A549 (cell line): ENCODE measurements around the gene GPR160. TPM values are rescaled to one million over a fixed set of nuclear protein-coding genes. Genes with fewer than 3 reads are reported as not detected.

ENCODE experiments used
- ATAC-seq, 2 experiments: fragments of 200-7000 bp in 1 of 2; fragments of >200 bp in 1 of 2; cut with Nextera tagmentation in 1 of 2; cut with Tn5 transposase in 1 of 2; 3 replicates each; pipeline versions ENCODE4 v1.8.0 to v1.9.1; 2018 to 2020; ENCODE audit warnings: mild to moderate bottlenecking in 1 of 2, moderate library complexity in 1 of 2
- CTCF ChIA-PET: fragments of 300-600 bp; sonication (Branson Sonifier 250); formaldehyde crosslinking; extraction: SDS; loops from one replicate; lab custom pipeline; 2021; ENCODE audit warnings: antibody characterized with exemption, inconsistent platforms; lab: Yijun Ruan, JAX
- POLR2A ChIA-PET: fragments of 350-600 bp; formaldehyde crosslinking; extraction: SDS; loops from one replicate; lab custom pipeline; 2021; ENCODE audit warnings: antibody characterized with exemption, inconsistent platforms; lab: Yijun Ruan, JAX
- DNase-seq, 2 experiments: peaks; one replicate each; pipeline versions ENCODE4 v3.0.0 to v3.0.0-alpha.2; 2011 to 2016; ENCODE audit warnings: low read depth in 1 of 2, low spot score in 1 of 2
- FAIRE-seq: peaks from 2 replicates; lab custom pipeline; 2011; peaks lifted over from hg19 to GRCh38; lab: Jason Lieb, UNC
- H3K27ac ChIP-seq, 2 experiments: fragments of >200 bp; sonication (Bioruptor Twin); formaldehyde crosslinking; 3 replicates each; pipeline ENCODE4 v1.5.1; 2016 to 2017
- H3K4me1 ChIP-seq: fragments of >200 bp; sonication (Bioruptor Twin); formaldehyde crosslinking; 3 replicates; pipeline ENCODE4 v1.6.1; 2016
- H3K4me2 ChIP-seq: fragments of >200 bp; sonication (Bioruptor Twin); formaldehyde crosslinking; 3 replicates; pipeline ENCODE4 v1.6.1; 2016
- H3K4me3 ChIP-seq: fragments of >200 bp; sonication (Bioruptor Twin); formaldehyde crosslinking; 3 replicates; pipeline ENCODE4 v1.5.1; 2016
- H3K9me3 ChIP-seq: fragments of >200 bp; sonication (Bioruptor Twin); formaldehyde crosslinking; 3 replicates; pipeline ENCODE4 v1.6.1; 2016
- BHLHE40 ChIP-seq: IDR thresholded peaks from 2 replicates; pipeline ENCODE4 v1.6.1; 2012; ENCODE audit warnings: low read depth, low read length, inconsistent platforms
- CBX2 ChIP-seq: fragments of 200-600 bp; sonication (generic); IDR thresholded peaks from 2 replicates; pipeline ENCODE4 v1.6.1; 2016; ENCODE audit warnings: low read depth, mild to moderate bottlenecking, borderline replicate concordance
- CBX8 ChIP-seq: fragments of 200-600 bp; sonication (generic); IDR thresholded peaks from 2 replicates; pipeline ENCODE4 v1.6.1; 2016
- CTCF ChIP-seq: fragments of >200 bp; sonication (Bioruptor Twin); formaldehyde crosslinking; IDR thresholded peaks from 3 replicates; pipeline ENCODE4 v1.5.1; 2016
- E2F6 ChIP-seq: IDR thresholded peaks from 2 replicates; pipeline ENCODE4 v1.6.1; 2012; ENCODE audit warnings: low read depth, borderline replicate concordance
- ELK1 ChIP-seq: fragments of 150-350 bp; IDR thresholded peaks from 2 replicates; pipeline ENCODE4 v1.6.1; 2014; ENCODE audit warnings: low read depth, mild to moderate bottlenecking, low read length
- FOSL2 ChIP-seq, 2 experiments: fragments of 450-650 bp in 1 of 2; fragments of >200 bp in 1 of 2; sonication (Bioruptor Twin) in 1 of 2; formaldehyde crosslinking; IDR thresholded peaks; 2 replicates each; pipeline versions ENCODE4 v1.5.0 to v1.6.1; 2016 to 2020; ENCODE audit warnings: mild to moderate bottlenecking in 1 of 2, moderate library complexity in 1 of 2
- GATA3 ChIP-seq: IDR thresholded peaks from 2 replicates; pipeline ENCODE4 v1.6.1; 2012; ENCODE audit warnings: borderline replicate concordance
- HES2 ChIP-seq: fragments of >200 bp; sonication (Bioruptor Twin); formaldehyde crosslinking; IDR thresholded peaks from 2 replicates; pipeline ENCODE4 v1.6.1; 2016
- HMGXB4 ChIP-seq: fragments of 250-450 bp; sonication (Bioruptor Pico); IDR thresholded peaks from 2 replicates; pipeline ENCODE4 v1.5.0; 2021; ENCODE audit warnings: mild to moderate bottlenecking, moderate library complexity, borderline replicate concordance
- HOXA7 ChIP-seq: fragments of 250-450 bp; sonication (Bioruptor Pico); IDR thresholded peaks from 2 replicates; pipeline ENCODE4 v1.5.0; 2020; ENCODE audit warnings: mild to moderate bottlenecking, moderate library complexity
- JUN ChIP-seq, 2 experiments: fragments of >200 bp; sonication (Bioruptor Twin); formaldehyde crosslinking; IDR thresholded peaks; 2 replicates in 1 of 2; 3 replicates in 1 of 2; pipeline ENCODE4 v1.6.1; 2016 to 2017
- MAFK ChIP-seq: fragments of 450-650 bp; IDR thresholded peaks from 2 replicates; pipeline ENCODE4 v1.6.1; 2014; ENCODE audit not compliant: partially characterized antibody
- MAZ ChIP-seq: fragments of 150-350 bp; IDR thresholded peaks from 2 replicates; pipeline ENCODE4 v1.6.1; 2014; ENCODE audit warnings: antibody characterized with exemption, low read depth, low read length, borderline replicate concordance
- MYC ChIP-seq: IDR thresholded peaks from 2 replicates; pipeline ENCODE4 v1.6.1; 2012; ENCODE audit warnings: mild to moderate bottlenecking, inconsistent platforms, low read length, improper control_type of control experiment, borderline replicate concordance
- PBX3 ChIP-seq: IDR thresholded peaks from 2 replicates; pipeline ENCODE4 v1.6.1; 2012
- POLR2AphosphoS2 ChIP-seq: conservative IDR thresholded peaks from 2 replicates; pipeline ENCODE4 v1.6.1; 2012; ENCODE audit warnings: low read length, improper control_type of control experiment, inconsistent platforms
- RARB ChIP-seq: fragments of 250-450 bp; sonication (Bioruptor Pico); IDR thresholded peaks from 2 replicates; pipeline ENCODE4 v1.8.0; 2021; ENCODE audit warnings: mild to moderate bottlenecking, moderate library complexity
- RCOR1 ChIP-seq: fragments of 150-350 bp; IDR thresholded peaks from 2 replicates; pipeline ENCODE4 v1.6.1; 2014; ENCODE audit warnings: antibody characterized with exemption, low read length, low read depth
- SREBF2 ChIP-seq: fragments of 450-650 bp; IDR thresholded peaks from 2 replicates; pipeline ENCODE4 v1.6.1; 2014; ENCODE audit warnings: mild to moderate bottlenecking, moderate library complexity
- TFCP2L1 ChIP-seq: fragments of 250-450 bp; sonication (Bioruptor Pico); IDR thresholded peaks from 2 replicates; pipeline ENCODE4 v1.5.0; 2021; ENCODE audit warnings: mild to moderate bottlenecking
- ZC3H11A ChIP-seq: fragments of 450-650 bp; IDR thresholded peaks from 2 replicates; pipeline ENCODE4 v1.6.1; 2014; ENCODE audit warnings: antibody characterized with exemption, mild to moderate bottlenecking
- ZNF302 ChIP-seq: fragments of 250-450 bp; sonication (Bioruptor Pico); IDR thresholded peaks from 2 replicates; pipeline ENCODE4 v1.9.0; 2021; ENCODE audit warnings: inconsistent platforms, mild to moderate bottlenecking, moderate library complexity
- ZSCAN20 ChIP-seq: fragments of 250-450 bp; sonication (Bioruptor Pico); IDR thresholded peaks from 2 replicates; pipeline ENCODE4 v1.8.0; 2022; ENCODE audit warnings: mild to moderate bottlenecking, moderate library complexity
- WGBS: methylation state at CpG from one replicate; pipeline ENCODE4 v1.1.6; 2017; ENCODE audit errors: missing lambda C conversion rate; 5-methylcytosine and 5-hydroxymethylcytosine counted together
- polyA plus RNA-seq, 4 experiments: library from polyadenylated mRNA; depleted of rRNA in 3 of 4; stranded (reverse); fragments of >200 nt; fragmentation: RNase III in 1 of 4; extraction: RNeasy Plus Mini Kit Qiagen cat#74134 plus additional on column Dnase treatment in 1 of 4; gene quantifications; 2 replicates in 3 of 4; 3 replicates in 1 of 4; pipeline ENCODE4 v1.2.3, GENCODE V29; 2011 to 2017

The GPR160 gene
- polyA plus RNA-seq, 2 of the 4 experiments (the other 2 are of a cell fraction), result 2.0 to 6.3 TPM

- ATAC-seq (peak; percentile 47 to 52; a peak in 4 of 6 replicates), DNase-seq (no peak), FAIRE-seq (no peak)
- CTCF ChIA-PET, result interaction anchor here (0.6 to 1.1 kb wide), 4 partner anchors 12 to 140 kb away, joined by 3 to 5 read pairs (median 3); no protein-coding TSS in a partner anchor
- H3K9me3 ChIP-seq, result no peaks in the 10 kb centered on the region
- no peak overlapping the region for H3K4me3 ChIP-seq
- POLR2A ChIA-PET, result no interaction called here
- H3K4me1 ChIP-seq, result no peaks in the 10 kb centered on the region
- TF ChIP-seq CTCF (no peak), E2F6 (no peak), HES2 (no peak), ZNF302 (CRISPR knock-in tag) (no peak), CBX8 (no peak), CBX2 (no peak), POLR2AphosphoS2 (no peak), HOXA7 (no peak)
- WGBS, result 65% methylated on average over 10 of the region's 10 CpGs
- H3K27ac ChIP-seq, result no peak overlapping the region
- no peak overlapping the region for H3K4me2 ChIP-seq
These were observed 11.6 kb downstream of the GPR160 start for GRCh38 chr3:170049146-170050000.

- no peak overlapping the region for H3K4me3 ChIP-seq
- no peaks in the 10 kb centered on the region for H3K4me1 ChIP-seq
- WGBS, result 62% methylated on average over 4 of the region's 4 CpGs
- FAIRE-seq, result no peak
- CTCF ChIA-PET, result interaction anchor here (1.1 kb wide), 1 partner anchor 14 kb away, joined by 5 read pairs; no protein-coding TSS in a partner anchor
- no peaks in the 10 kb centered on the region for H3K9me3 ChIP-seq
- no peak for DNase-seq
- no peak overlapping the region for H3K27ac ChIP-seq
- POLR2A ChIA-PET, result no interaction called here
- ATAC-seq, result no peak
- no peak overlapping the region for H3K4me2 ChIP-seq
- no peak for TF ChIP-seq MAFK
- no peak for TF ChIP-seq TFCP2L1 (CRISPR knock-in tag)
- no peak for TF ChIP-seq JUN (IDR thresholded peaks at IDR 0.05)
- no peak for TF ChIP-seq RARB (CRISPR knock-in tag)
- TF ChIP-seq ZC3H11A, result no peak
- no peak for TF ChIP-seq RCOR1
- TF ChIP-seq ZSCAN20, result no peak
- TF ChIP-seq E2F6, result no peak
- TF ChIP-seq HMGXB4 (CRISPR knock-in tag), result no peak
- TF ChIP-seq CTCF, result no peak
- no peak for TF ChIP-seq ELK1
- no peak for TF ChIP-seq BHLHE40
- TF ChIP-seq MAZ, result no peak
- TF ChIP-seq GATA3, result no peak
- TF ChIP-seq PBX3, result no peak
- no peak for TF ChIP-seq FOSL2 (IDR thresholded peaks at IDR 0.05)
- TF ChIP-seq FOSL2 (CRISPR knock-in tag; IDR thresholded peaks at IDR 0.05), result no peak
- no peak for TF ChIP-seq MYC
- no peak for TF ChIP-seq SREBF2
These were observed 13.0 kb downstream of the GPR160 start for GRCh38 chr3:170050753-170051152.
